HG03060 (cell line): ENCODE data around the gene BBS1.
A peak's percentile ranks its signal among the peaks of the same experiment; 100 is the strongest.
"Not testable (repeated sequence)": the region's sequence is repeated elsewhere in the genome, so short reads cannot be mapped to it uniquely, and the experiment has no call there.

Experiments
- ATAC-seq: cut with Tn5 transposase; IDR thresholded peaks from one replicate; pipeline ENCODE4 v1.9.1; 2021; ENCODE audit warnings: low read depth, moderate number of reproducible peaks; ENCODE audit not compliant: unreplicated experiment

The BBS1 gene

GRCh38 chr11:66510271-66510989 lies at the start of gene BBS1:
TSS of gene BBS1 (plus strand) at chr11:66510635. CDS start at chr11:66510660, 25 bp downstream.
- peak; percentile 64 for ATAC-seq

GRCh38 chr11:66462010-66462409 lies 48.4 kb upstream of the BBS1 start:
- ATAC-seq: no peak

- no peak for ATAC-seq
Measured at GRCh38 chr11:66462911-66463310, 47.5 kb upstream of the BBS1 start.

DNA sequence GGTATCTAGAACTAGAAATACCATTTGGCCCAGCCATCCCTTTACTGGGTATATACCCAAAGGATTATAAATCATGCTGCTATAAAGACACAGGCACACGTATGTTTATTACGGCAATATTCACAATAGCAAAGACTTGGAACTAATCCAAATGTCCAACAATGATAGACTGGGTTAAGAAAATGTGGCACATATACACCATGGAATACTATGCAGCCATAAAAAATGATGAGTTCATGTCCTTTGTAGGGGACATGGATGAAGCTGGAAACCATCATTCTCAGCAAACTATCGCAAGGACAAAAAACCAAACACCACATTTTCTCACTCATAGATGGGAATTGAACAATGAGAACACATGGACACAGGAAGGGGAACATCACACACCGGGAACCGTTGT lies 46.3 kb upstream of the BBS1 start:
- not testable (repeated sequence) for ATAC-seq

GRCh38 chr11:66464916-66465315 lies 45.5 kb upstream of the BBS1 start:
- no peak for ATAC-seq

DNA sequence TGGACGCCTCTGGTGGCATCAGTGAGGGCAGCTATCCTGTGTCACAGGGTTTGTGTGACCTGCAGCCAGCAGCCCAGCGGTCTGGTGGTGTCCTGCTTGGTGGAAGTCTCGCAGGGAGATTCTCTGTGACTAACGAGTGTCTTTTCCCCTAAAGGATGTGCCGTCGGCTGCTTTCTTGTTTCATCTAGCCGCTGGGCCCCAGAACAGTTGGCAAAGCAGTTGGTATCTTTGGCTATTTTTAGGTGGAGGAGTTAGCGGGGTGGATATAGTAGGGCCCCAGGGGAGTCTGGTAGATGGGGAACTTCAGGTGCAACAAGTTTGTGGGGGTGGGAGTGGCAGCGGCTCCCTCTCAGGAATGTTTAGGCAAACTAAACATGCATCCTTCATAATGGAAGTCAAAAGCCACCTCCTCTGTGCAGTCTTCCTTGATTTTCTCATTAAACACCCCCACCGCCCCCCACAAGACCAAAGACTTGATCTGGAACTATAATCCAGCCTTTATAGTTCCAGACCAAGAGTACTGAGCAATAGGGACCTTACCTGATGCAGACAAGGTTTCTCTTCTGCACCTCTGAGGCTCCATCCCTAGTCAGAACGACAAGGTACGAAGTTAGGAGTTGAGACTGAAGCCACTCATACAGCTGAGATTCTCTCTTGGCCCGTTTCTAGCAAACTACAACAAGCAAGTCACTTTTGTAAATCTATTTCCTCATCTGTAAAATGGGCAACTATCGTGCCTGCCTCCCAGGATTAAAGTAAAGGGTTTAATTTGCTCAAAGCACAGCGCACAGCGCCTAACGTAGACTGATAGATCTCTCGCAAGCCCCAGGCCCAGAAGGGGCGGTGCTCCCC lies 44.8 kb upstream of the BBS1 start:
- ATAC-seq: no peak

- ATAC-seq: no peak
Measured at GRCh38 chr11:66466225-66467033, 44.0 kb upstream of the BBS1 start, which contains the start of gene PELI3. TSS of gene PELI3 (plus strand) at chr11:66466905. CDS start at chr11:66468129, 1,224 bp downstream.

- no peak for ATAC-seq
Measured at GRCh38 chr11:66467034-66467659, 43.3 kb upstream of the BBS1 start.

DNA sequence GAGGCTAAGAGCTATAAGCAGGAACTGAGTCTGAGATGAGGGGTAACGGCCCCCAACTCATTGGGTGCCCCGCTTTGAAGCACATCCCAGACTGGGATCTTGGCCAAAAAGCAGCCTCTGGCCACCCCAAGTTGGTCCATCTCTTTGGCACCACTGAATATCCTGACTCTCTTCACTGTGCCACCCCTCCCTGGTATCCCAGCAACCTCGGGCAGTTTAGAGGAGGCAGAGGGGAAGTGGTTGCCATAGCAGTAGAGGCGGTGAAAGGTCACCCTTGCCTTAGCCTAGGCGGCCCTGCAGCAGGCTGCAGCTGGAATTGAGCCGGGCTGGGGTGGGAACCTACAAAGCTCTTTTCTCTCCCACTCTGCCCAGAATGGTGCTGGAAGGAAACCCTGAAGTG lies 42.7 kb upstream of the BBS1 start:
- no peak for ATAC-seq

- no peak for ATAC-seq
Measured at GRCh38 chr11:66468691-66469090, 41.7 kb upstream of the BBS1 start.

DNA sequence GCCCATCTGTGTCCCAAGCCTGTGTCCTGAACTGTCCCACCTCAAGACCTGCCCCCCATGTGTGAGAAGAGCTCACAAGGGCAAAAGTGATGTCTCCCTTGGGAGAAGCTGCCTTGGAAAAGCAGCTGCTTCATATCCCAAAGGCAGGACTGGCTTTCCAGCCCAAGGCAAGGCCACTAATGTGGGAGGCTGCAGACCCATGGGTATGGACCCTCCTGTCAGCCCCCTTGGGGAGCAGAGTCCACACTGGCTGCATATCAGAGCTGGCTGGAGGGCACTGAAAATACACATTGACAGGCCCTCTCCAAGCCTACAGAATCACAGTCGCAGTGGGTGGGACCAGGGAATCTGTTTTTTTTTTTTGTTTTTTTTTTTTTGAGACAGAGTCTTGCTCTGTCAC lies 41.0 kb upstream of the BBS1 start:
- ATAC-seq: no peak

- no peak for ATAC-seq
Measured at GRCh38 chr11:66470015-66470414, 40.4 kb upstream of the BBS1 start.

GRCh38 chr11:66471142-66471541 lies 39.3 kb upstream of the BBS1 start:
- ATAC-seq: no peak

GRCh38 chr11:66472054-66472453 lies 38.4 kb upstream of the BBS1 start:
- no peak for ATAC-seq

- ATAC-seq: no peak
Measured at GRCh38 chr11:66473167-66473566, 37.3 kb upstream of the BBS1 start.

- ATAC-seq: no peak
Measured at GRCh38 chr11:66473608-66474515, 36.6 kb upstream of the BBS1 start.

- ATAC-seq: no peak
Measured at GRCh38 chr11:66475349-66476172, 34.9 kb upstream of the BBS1 start.

- no peak for ATAC-seq
Measured at GRCh38 chr11:66476173-66476840, 34.1 kb upstream of the BBS1 start.
